ENCODE measurements around the gene THRA. TPM values are rescaled to one million over a fixed set of nuclear protein-coding genes. Genes with fewer than 3 reads are reported as not detected.

THRA gene
- total and polyA plus RNA-seq, 2 of the 8 experiments (the other 6 are each of a cell fraction or from before 2014, with no cell fraction given): 6.4 to 10.2 TPM

DNA sequence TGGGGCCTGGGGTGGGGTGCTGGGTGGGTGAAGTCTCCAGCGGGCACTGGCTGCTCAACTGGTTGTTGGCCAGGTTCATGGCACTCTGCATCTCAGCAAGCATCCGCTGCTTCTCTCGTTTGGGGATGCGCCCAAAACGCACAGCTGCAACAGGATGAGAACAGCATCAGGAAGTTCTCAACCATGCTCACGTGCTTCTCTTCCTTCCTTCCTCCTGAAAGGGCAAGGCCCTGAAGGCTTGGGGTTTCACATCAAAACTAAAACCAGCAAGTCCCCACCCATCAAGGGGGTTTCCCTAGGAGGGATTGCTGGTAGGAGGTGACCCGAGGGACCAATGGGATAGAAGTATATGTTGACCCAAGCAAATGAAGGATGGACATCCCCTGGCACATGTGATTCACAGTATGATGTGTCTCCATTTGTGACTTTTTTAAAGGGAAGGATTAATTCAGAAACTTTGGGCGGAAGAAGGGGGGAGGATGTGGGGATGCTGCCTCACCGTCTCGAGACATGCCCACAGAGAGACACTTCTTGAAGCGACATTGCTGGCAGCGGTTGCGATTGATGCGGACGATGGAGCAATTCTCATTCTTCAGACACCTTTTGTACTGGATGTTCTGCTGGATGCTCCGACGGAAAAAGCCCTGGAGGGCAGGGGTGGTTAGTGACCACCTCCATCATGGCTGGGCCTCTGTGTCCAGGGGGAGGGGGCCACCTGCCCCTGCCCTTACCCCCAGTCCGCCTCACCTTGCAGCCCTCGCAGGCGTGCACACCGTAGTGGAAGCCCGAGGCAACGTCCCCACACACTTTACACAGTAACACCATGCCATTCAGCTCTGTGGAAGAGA lies 33.4 kb downstream of the THRA start:
- Histone ChIP-seq H3K79me2 (ENCODE audit: control insufficient read depth in 1 of 2, insufficient read depth in 2 of 2, low read length in 2 of 2) (no peaks in the 10 kb centered on the region; a peak in 1 of 4 replicates), H4K5ac (ENCODE audit: insufficient read length, low read depth, low read length) (no peak overlapping the region), H2BK12ac (ENCODE audit: low read depth, low read length) (no peak overlapping the region), H2BK20ac (ENCODE audit: low read length) (no peak overlapping the region), H3K23ac (ENCODE audit: insufficient read length) (no peak overlapping the region), H3K4me1 (replicated peaks in 1 of 4; ENCODE audit: control insufficient read depth in 3 of 4, insufficient read depth in 4 of 4, low read length in 3 of 4) (peaks cover 8 to 29% (median 23%) of the 10 kb centered on the region in 4 experiments), H3K56ac (replicated peaks; ENCODE audit: insufficient read length, low read depth, low read length) (no peak overlapping the region), H2BK15ac (ENCODE audit: low read length) (no peak overlapping the region), H3K23me2 (ENCODE audit: low read depth, low read length) (peaks cover 10% of the 10 kb centered on the region; the same call in 1 of the 2 replicates), H2AFZ (ENCODE audit: low read length) (no peak overlapping the region), H3K18ac (ENCODE audit: extremely low read depth, low read length) (no peak overlapping the region), H3K4ac (replicated peaks; ENCODE audit: insufficient read length, low read depth, low read length) (no peak overlapping the region), H2AK5ac (ENCODE audit: low read depth, low read length) (no peak overlapping the region), H2BK5ac (ENCODE audit: low read depth, low read length) (no peak overlapping the region), H4K8ac (ENCODE audit: extremely low read depth, insufficient read depth, low read length) (peak overlapping the region; percentile 30; the same call in 1 of the 2 replicates), H3K4me2 (ENCODE audit: insufficient read depth in 1 of 2, low read depth in 2 of 2, low read length in 2 of 2) (no peak overlapping the region), H3K27me3 (replicated peaks in 1 of 4; ENCODE audit: control insufficient read depth in 3 of 4, extremely low read depth in 1 of 4, insufficient read depth in 3 of 4, low read length in 3 of 4) (peaks cover 6 to 23% (median 15%) of the 10 kb centered on the region in 4 experiments; a peak in 6 of 7 replicates), H3K9me3 (ENCODE audit: insufficient read depth in 2 of 2, low read depth in 1 of 2, low read length in 1 of 2) (peaks cover 0 to 6% of the 10 kb centered on the region in 2 experiments; a peak in 1 of 4 replicates), H3K14ac (ENCODE audit: insufficient read length) (no peak overlapping the region), H3K79me1 (ENCODE audit: low read depth, low read length) (peaks cover 4% of the 10 kb centered on the region; the same call in 1 of the 2 replicates), H3K9ac (replicated peaks in 1 of 4; ENCODE audit: extremely low read depth in 1 of 4, low read depth in 3 of 4, low read length in 3 of 4) (no peak overlapping the region), H4K20me1 (replicated peaks in 1 of 2; ENCODE audit: control insufficient read depth in 1 of 2, insufficient read depth in 2 of 2, low read length in 2 of 2) (no peaks in the 10 kb centered on the region), H2BK120ac (replicated peaks; ENCODE audit: low read depth, low read length) (no peak overlapping the region), H3K27ac (ENCODE audit: low read depth, low read length) (no peak overlapping the region), H3K36me3 (ENCODE audit: control insufficient read depth in 2 of 4, insufficient read depth in 4 of 4, low read length in 3 of 4) (peaks cover 0 to 27% (median 14%) of the 10 kb centered on the region in 4 experiments; a peak in 5 of 8 replicates), H3K4me3 (ENCODE audit: extremely low read depth in 1 of 4, insufficient read depth in 2 of 4, low read depth in 3 of 4, low read length in 4 of 4) (no peak overlapping the region), H4K91ac (replicated peaks; ENCODE audit: insufficient read length, low read length) (no peak overlapping the region)
- POLR2A ChIA-PET (ENCODE audit: partially characterized antibody): interaction anchor here (0.9 to 20.8 kb wide), 3 partner anchors 20 to 78 kb away, joined by 3 to 399 read pairs (median 3); partner anchors contain the start of gene MSL1
- DNase-seq (ENCODE audit: low read depth in 1 of 2, low spot score in 2 of 2): no peak
- CTCF ChIA-PET (ENCODE audit: partially characterized antibody): interaction anchor here (1.3 to 8.5 kb wide), 6 partner anchors 10 to 60 kb away, joined by 3 to 85 read pairs (median 20); no protein-coding TSS in a partner anchor
- FAIRE-seq: no peak
- 93% methylated on average over 22 of the region's 23 CpGs; no CpG with 5 or more reads in 1 of the 2 experiments for WGBS, 2 experiments (ENCODE audit: extremely low coverage in 1 of 2, insufficient coverage in 1 of 2, insufficient read length in 1 of 2, insufficient replicate concordance in 2 of 2, low coverage in 1 of 2, low lambda C conversion rate in 2 of 2, missing lambda C conversion rate in 1 of 2)
- TF ChIP-seq SRF (IDR thresholded peaks at IDR 0.05; ENCODE audit: low read depth, low read length) (no peak), KDM5A (IDR thresholded peaks at IDR 0.05; ENCODE audit: low read length) (no peak), TAF7 (optimal IDR thresholded peaks at IDR 0.05; ENCODE audit: borderline replicate concordance, low read depth, low read length) (no peak), TEAD4 (IDR thresholded peaks at IDR 0.05; ENCODE audit: low read depth, low read length) (no peak), RAD21 (IDR thresholded peaks at IDR 0.05 in 1 of 2, conservative IDR thresholded peaks at IDR 0.05 in 1 of 2; ENCODE audit: low read depth in 2 of 2, low read length in 2 of 2) (no peak), ASH2L (IDR thresholded peaks at IDR 0.05; ENCODE audit: low read length) (no peak), FOSL1 (IDR thresholded peaks at IDR 0.05; ENCODE audit: insufficient read depth, low read depth, low read length) (no peak), CHD1 (IDR thresholded peaks at IDR 0.05; ENCODE audit: low read depth, low read length) (no peak), SP2 (IDR thresholded peaks at IDR 0.05; ENCODE audit: low read length) (no peak), RBBP5 (IDR thresholded peaks at IDR 0.05; ENCODE audit: borderline replicate concordance, low read depth, low read length) (no peak), ZNF274 (IDR thresholded peaks at IDR 0.05; ENCODE audit: borderline replicate concordance, extremely low read depth, low read length) (no peak), SP4 (IDR thresholded peaks at IDR 0.05; ENCODE audit: low read length) (no peak)

Data from H1 (cell line).